Measurements from ENCODE around the gene FADS1.

The FADS1 gene

GRCh38 chr11:61783717-61784505 lies 32.9 kb downstream of the FADS1 start:
- intact Hi-C loops (cut with DNase I): no loop called here
- peak in 2 of 42 donors; percentile 1 to 18 for DNase-seq

- DNase-seq: peak in 1 of 42 donors; percentile 0
Measured at GRCh38 chr11:61782841-61783240, 34.0 kb downstream of the FADS1 start.

GRCh38 chr11:61782299-61782698 lies 34.5 kb downstream of the FADS1 start:
- intact Hi-C loops (cut with DNase I): no loop called here
- no peak for DNase-seq

More at GRCh38 chr11:61782841-61783240, 34.0 kb downstream of the FADS1 start:
- intact Hi-C loops (cut with DNase I): no loop called here

- intact Hi-C loops (cut with DNase I): no loop called here
- DNase-seq: no peak
Measured at GRCh38 chr11:61781585-61781984, 35.2 kb downstream of the FADS1 start.

GRCh38 chr11:61780581-61781162 lies 36.1 kb downstream of the FADS1 start:
- intact Hi-C loops (cut with DNase I): no loop called here
- DNase-seq: no peak

- intact Hi-C loops (cut with DNase I): no loop called here
- peak in 1 of 42 donors; percentile 0 for DNase-seq
Measured at GRCh38 chr11:61779666-61780525, 36.9 kb downstream of the FADS1 start.

GRCh38 chr11:61778920-61779650 lies 37.7 kb downstream of the FADS1 start:
- peak in 1 of 42 donors; percentile 1 for DNase-seq
- intact Hi-C loops (cut with DNase I): no loop called here

GRCh38 chr11:61778357-61778886 lies 38.4 kb downstream of the FADS1 start:
- DNase-seq: no peak
- intact Hi-C loops (cut with DNase I): no loop called here

- peak in 28 of 42 donors; percentile 30 to 78 (median 54) for DNase-seq
- intact Hi-C loops (cut with DNase I): no loop called here
Measured at GRCh38 chr11:61777234-61778090, 39.3 kb downstream of the FADS1 start.

- intact Hi-C loops (cut with DNase I): no loop called here
- peak in 41 of 42 donors; percentile 49 to 92 (median 76) for DNase-seq
Measured at GRCh38 chr11:61776561-61777075, 40.2 kb downstream of the FADS1 start.

- intact Hi-C loops (cut with DNase I): no loop called here
- DNase-seq: no peak
Measured at GRCh38 chr11:61775606-61776554, 40.9 kb downstream of the FADS1 start.

GRCh38 chr11:61775106-61775505 lies 41.7 kb downstream of the FADS1 start:
- intact Hi-C loops (cut with DNase I): no loop called here
- DNase-seq: no peak

- peak in 6 of 42 donors; percentile 48 to 74 (median 56) for DNase-seq
Measured at GRCh38 chr11:61774411-61774810, 42.4 kb downstream of the FADS1 start.

GRCh38 chr11:61773809-61774208 lies 43.0 kb downstream of the FADS1 start:
- no peak for DNase-seq
- intact Hi-C loops (cut with DNase I): no loop called here

More at GRCh38 chr11:61774411-61774810, 42.4 kb downstream of the FADS1 start:
- intact Hi-C loops (cut with DNase I): no loop called here

GRCh38 chr11:61773356-61773755 lies 43.4 kb downstream of the FADS1 start:
- DNase-seq: no peak
- intact Hi-C loops (cut with DNase I): no loop called here

GRCh38 chr11:61771985-61772455 lies 44.8 kb downstream of the FADS1 start:
- intact Hi-C loops (cut with DNase I): no loop called here
- DNase-seq: no peak
